LNCAP (cell line): ENCODE measurements around the gene RORB.

ENCODE experiments used
- CTCF ChIP-seq: fragments of 450-650 bp; IDR thresholded peaks from 2 replicates; pipeline ENCODE4 v1.5.1; 2017; ENCODE audit warnings: mild to moderate bottlenecking

RORB gene

GRCh38 chr9:74533253-74533652 lies 36.1 kb downstream of the RORB start:
- no peak for TF ChIP-seq CTCF

GRCh38 chr9:74534841-74535240 lies 37.7 kb downstream of the RORB start:
- no peak for TF ChIP-seq CTCF

- TF ChIP-seq CTCF, result no peak
These were observed 46.0 kb downstream of the RORB start for GRCh38 chr9:74543145-74543544.

GRCh38 chr9:74551266-74551665 lies 54.1 kb downstream of the RORB start:
- TF ChIP-seq CTCF, result no peak

GRCh38 chr9:74554751-74555419 lies 57.8 kb downstream of the RORB start:
- TF ChIP-seq CTCF, result no peak

GRCh38 chr9:74555565-74555964 lies 58.4 kb downstream of the RORB start:
- no peak for TF ChIP-seq CTCF

GRCh38 chr9:74556685-74557084 lies 59.5 kb downstream of the RORB start:
- TF ChIP-seq CTCF, result no peak

GRCh38 chr9:74557571-74557970 lies 60.4 kb downstream of the RORB start:
- no peak for TF ChIP-seq CTCF
